Tibial nerve (tissue), 4 donors: ENCODE measurements around the gene OR52A1.

ENCODE experiments used
- EP300 ChIP-seq, 2 donors: sonication (generic); formaldehyde crosslinking; IDR thresholded peaks; one replicate each; pipeline ENCODE4 v1.6.1; 2017; ENCODE audit warnings: antibody characterized with exemption in 2 of 2, mild to moderate bottlenecking in 1 of 2
- POLR2A ChIP-seq, 2 donors: fragments of 450-650 bp; IDR thresholded peaks; one replicate each; pipeline ENCODE4 v1.6.1; 2017; ENCODE audit warnings: antibody characterized with exemption in 2 of 2, mild to moderate bottlenecking in 2 of 2, moderate library complexity in 2 of 2
- TF ChIP-seq, protein P1 (sequence below), 5 experiments: fragments of 200-600 bp in 3 of 5; fragments of 450-650 bp in 2 of 5; sonication (generic) in 3 of 5; IDR thresholded peaks; one replicate each; pipeline ENCODE4 v1.5.1; 2016 to 2019; ENCODE audit warnings: antibody characterized with exemption in 5 of 5, mild to moderate bottlenecking in 3 of 5, moderate library complexity in 2 of 5

DNA sequence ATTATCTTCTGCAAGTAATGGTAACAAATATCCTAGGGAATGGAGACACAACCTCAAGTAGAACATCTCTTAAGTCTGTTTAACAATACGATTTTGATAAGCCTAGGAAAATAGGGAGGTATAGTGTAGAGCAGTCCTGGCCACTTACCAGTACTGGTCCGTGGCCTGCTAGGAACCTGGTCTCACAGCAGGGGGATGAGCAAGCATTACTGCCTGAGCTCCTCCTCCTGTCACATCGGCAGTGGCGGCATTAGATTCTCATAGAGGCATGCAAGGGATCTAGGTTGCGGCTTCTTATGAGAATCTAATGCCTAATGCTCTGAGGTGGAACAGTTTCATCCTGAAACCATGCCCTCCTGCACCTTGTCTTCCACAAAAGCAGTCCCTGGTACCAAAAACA is 41.5 kb upstream of the OR52A1 start:
- no peak for TF ChIP-seq POLR2A (IDR thresholded peaks at IDR 0.05)
- TF ChIP-seq, protein P1, sequence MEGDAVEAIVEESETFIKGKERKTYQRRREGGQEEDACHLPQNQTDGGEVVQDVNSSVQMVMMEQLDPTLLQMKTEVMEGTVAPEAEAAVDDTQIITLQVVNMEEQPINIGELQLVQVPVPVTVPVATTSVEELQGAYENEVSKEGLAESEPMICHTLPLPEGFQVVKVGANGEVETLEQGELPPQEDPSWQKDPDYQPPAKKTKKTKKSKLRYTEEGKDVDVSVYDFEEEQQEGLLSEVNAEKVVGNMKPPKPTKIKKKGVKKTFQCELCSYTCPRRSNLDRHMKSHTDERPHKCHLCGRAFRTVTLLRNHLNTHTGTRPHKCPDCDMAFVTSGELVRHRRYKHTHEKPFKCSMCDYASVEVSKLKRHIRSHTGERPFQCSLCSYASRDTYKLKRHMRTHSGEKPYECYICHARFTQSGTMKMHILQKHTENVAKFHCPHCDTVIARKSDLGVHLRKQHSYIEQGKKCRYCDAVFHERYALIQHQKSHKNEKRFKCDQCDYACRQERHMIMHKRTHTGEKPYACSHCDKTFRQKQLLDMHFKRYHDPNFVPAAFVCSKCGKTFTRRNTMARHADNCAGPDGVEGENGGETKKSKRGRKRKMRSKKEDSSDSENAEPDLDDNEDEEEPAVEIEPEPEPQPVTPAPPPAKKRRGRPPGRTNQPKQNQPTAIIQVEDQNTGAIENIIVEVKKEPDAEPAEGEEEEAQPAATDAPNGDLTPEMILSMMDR (IDR thresholded peaks at IDR 0.05) = no peak
- TF ChIP-seq EP300 (IDR thresholded peaks at IDR 0.05) = no peak
